ENCODE measurements around the gene GCDH. TPM values are rescaled to one million over a fixed set of nuclear protein-coding genes. Genes with fewer than 3 reads are reported as not detected.

GCDH gene
- total RNA-seq, 4 donors from 2014 or later = 28.5 to 33.0 (median 31.9) TPM

DNA sequence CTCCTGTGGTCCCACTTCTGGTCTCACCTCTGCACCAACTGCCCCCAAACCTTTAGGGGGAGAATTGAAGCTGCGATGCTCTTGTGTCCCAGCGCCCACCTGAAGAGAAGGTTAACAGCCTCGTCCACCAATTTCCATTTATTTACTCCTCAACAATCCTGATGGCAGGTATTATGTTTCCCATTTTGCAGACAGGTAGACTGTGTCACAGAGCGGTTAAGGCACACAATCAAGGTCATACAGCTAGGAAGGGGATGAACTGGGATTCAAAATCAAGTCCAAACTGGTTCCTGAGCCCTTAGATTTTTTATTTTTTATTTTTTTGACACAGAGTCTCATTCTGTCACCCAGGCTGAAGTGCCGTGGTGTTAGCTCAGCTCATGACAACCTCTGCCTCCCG is 15.9 kb upstream of the GCDH start:
- no peak for TF ChIP-seq POLR2AphosphoS5 (IDR thresholded peaks at IDR 0.05)
- no peak for TF ChIP-seq EP300 (IDR thresholded peaks at IDR 0.05)
- TF ChIP-seq, protein P1, sequence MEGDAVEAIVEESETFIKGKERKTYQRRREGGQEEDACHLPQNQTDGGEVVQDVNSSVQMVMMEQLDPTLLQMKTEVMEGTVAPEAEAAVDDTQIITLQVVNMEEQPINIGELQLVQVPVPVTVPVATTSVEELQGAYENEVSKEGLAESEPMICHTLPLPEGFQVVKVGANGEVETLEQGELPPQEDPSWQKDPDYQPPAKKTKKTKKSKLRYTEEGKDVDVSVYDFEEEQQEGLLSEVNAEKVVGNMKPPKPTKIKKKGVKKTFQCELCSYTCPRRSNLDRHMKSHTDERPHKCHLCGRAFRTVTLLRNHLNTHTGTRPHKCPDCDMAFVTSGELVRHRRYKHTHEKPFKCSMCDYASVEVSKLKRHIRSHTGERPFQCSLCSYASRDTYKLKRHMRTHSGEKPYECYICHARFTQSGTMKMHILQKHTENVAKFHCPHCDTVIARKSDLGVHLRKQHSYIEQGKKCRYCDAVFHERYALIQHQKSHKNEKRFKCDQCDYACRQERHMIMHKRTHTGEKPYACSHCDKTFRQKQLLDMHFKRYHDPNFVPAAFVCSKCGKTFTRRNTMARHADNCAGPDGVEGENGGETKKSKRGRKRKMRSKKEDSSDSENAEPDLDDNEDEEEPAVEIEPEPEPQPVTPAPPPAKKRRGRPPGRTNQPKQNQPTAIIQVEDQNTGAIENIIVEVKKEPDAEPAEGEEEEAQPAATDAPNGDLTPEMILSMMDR (IDR thresholded peaks at IDR 0.05) = no peak
- DNase-seq (ENCODE audit: low spot score in 2 of 2) = no peak

DNA sequence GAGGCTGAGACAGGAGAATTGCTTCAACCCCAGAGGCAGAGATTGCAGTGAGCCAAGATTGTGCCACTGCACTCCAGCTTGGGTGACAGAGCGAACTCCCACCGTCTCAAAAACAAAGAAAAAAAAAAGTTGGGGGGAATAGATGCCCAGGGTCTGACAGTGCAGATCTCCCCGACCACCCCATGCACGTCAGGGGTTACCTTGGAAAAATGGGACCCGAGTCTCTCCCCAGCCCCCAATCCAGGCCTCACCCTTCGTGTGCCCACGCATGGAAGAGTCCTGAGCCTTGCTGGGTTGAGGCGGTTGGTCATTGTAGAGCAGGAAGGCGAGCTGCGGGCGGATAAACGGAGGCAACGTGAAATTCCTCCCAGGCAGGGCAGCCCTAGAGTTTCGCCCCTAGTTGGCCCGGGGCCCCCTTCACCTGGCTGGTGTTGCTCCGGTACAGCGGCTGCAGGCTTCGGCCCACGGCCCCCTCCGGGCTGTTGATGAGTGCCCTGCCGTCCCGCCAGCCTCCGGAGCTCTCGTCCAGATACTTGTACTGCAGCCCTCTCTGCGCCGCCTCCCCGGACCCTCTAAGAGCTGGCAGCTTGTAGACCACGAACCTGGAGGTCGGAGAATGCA is 10.3 kb upstream of the GCDH start:
- DNase-seq (ENCODE audit: low spot score in 2 of 2) = peak in 1 of 2 donors; percentile 75
- H3K4me1 ChIP-seq = peaks cover 22% of the 10 kb centered on the region

More for the DNA sequence above, 15.9 kb upstream of the GCDH start:
- 98% methylated on average over 6 of the region's 6 CpGs for WGBS
- Histone ChIP-seq H3K36me3 (peaks cover 38% of the 10 kb centered on the region), H3K27me3 (no peaks in the 10 kb centered on the region), H3K4me1 (peaks cover under 1% of the 10 kb centered on the region), H3K4me3 (no peak overlapping the region), H3K9me3 (no peaks in the 10 kb centered on the region), H3K27ac (no peak overlapping the region)

DNA sequence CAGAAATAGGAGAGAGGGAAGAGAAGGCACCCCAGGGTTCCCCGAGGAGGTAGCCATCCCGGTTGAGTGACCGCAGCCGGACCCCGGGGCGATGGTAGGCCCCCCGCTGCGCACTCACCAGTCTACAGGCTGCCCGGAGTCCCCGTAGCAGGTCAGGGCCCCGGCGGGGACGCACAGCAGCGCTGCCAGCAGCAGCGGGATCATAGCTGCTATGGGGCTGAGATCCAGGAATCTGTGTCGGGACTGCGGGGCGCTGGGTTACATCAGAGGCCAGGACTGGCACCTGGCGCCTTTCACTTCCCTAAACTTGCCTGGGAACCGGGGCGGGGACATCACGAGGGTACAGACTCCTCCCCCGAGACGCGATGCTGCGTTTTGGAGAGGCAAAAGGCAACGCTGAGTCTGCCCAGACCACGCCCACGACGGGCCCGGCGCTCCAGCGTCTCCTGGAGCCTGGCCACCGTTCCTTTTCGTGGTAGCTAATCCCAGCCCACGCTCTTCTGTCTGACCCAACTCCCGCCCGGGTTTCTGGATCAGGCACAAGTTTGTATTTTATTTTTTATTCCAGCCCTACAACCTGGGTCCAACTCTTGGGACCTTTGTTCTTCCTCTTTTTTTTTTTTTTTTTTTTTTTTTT is 9.7 kb upstream of the GCDH start, which contains the start of gene DNASE2:
DNASE2 (minus strand) TSS at position 278 of the 637 bp plus-strand sequence; CDS start at position 204, 74 bp downstream.
- peak within 1 kb of the TSS; percentile 86 for H3K27ac ChIP-seq

More for the DNA sequence above, 10.3 kb upstream of the GCDH start:
- Histone ChIP-seq H3K9me3 (no peaks in the 10 kb centered on the region), H3K27me3 (peaks cover 14% of the 10 kb centered on the region), H3K27ac (peak overlapping the region; percentile 86), H3K36me3 (peaks cover 26% of the 10 kb centered on the region), H3K4me3 (peak overlapping the region; percentile 78)
- 46% methylated on average over 8 of the region's 29 CpGs for WGBS
- TF ChIP-seq, protein P1 (IDR thresholded peaks at IDR 0.05) = no peak
- no peak for TF ChIP-seq POLR2AphosphoS5 (IDR thresholded peaks at IDR 0.05)
- no peak for TF ChIP-seq POLR2A (IDR thresholded peaks at IDR 0.05)
- no peak for TF ChIP-seq EP300 (IDR thresholded peaks at IDR 0.05)

DNA sequence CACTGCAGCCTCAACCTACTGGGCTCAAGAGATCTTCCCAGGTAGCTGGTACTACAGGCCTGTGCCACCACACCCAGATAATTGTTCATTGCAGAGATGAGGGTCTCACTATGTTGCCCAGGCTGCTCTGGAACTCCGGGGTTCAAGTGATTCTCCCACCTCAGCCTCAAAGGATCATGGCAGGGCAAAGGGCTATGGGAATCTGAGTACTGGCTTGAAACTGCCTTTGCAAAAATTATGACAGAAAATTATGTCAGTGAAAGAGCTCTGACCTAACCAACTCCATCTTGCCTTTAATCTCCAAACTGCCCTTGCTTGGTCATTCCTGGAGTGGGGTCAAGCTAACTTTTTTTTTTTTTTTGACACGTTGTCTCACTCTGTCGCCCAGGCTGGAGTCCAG is 8.4 kb upstream of the GCDH start:
- DNase-seq (ENCODE audit: low spot score in 2 of 2) = no peak
- H3K27ac ChIP-seq = no peak overlapping the region
- no peak overlapping the region for H3K4me3 ChIP-seq
- H3K36me3 ChIP-seq = peaks cover 13% of the 10 kb centered on the region
- WGBS = 96% methylated on average over 3 of the region's 3 CpGs
- no peaks in the 10 kb centered on the region for H3K9me3 ChIP-seq
- H3K27me3 ChIP-seq = peaks cover 20% of the 10 kb centered on the region
- peaks cover 28% of the 10 kb centered on the region for H3K4me1 ChIP-seq
- TF ChIP-seq EP300 (IDR thresholded peaks at IDR 0.05) (no peak), POLR2A (IDR thresholded peaks at IDR 0.05) (no peak), POLR2AphosphoS5 (IDR thresholded peaks at IDR 0.05) (no peak)
- TF ChIP-seq, protein P1 (IDR thresholded peaks at IDR 0.05) = no peak

More for the DNA sequence above, 9.7 kb upstream of the GCDH start, which contains the start of gene DNASE2:
- no peak for TF ChIP-seq EP300 (IDR thresholded peaks at IDR 0.05)
- TF ChIP-seq, protein P1 (IDR thresholded peaks at IDR 0.05) = no peak
- TF ChIP-seq POLR2A (IDR thresholded peaks at IDR 0.05) = peak in 1 of 2 donors; percentile 25
- TF ChIP-seq POLR2AphosphoS5 (IDR thresholded peaks at IDR 0.05) = no peak
- peaks cover 20% of the 10 kb centered on the region for H3K27me3 ChIP-seq
- no peaks in the 10 kb centered on the region for H3K9me3 ChIP-seq
- under 1% methylated on average over 12 of the region's 38 CpGs for WGBS
- peak; percentile 98 for DNase-seq (ENCODE audit: low spot score in 2 of 2)
- H3K4me3 ChIP-seq = peak within 1 kb of the TSS; percentile 78
- peaks cover 22% of the 10 kb centered on the region for H3K36me3 ChIP-seq
- H3K4me1 ChIP-seq = peaks cover 28% of the 10 kb centered on the region

DNA sequence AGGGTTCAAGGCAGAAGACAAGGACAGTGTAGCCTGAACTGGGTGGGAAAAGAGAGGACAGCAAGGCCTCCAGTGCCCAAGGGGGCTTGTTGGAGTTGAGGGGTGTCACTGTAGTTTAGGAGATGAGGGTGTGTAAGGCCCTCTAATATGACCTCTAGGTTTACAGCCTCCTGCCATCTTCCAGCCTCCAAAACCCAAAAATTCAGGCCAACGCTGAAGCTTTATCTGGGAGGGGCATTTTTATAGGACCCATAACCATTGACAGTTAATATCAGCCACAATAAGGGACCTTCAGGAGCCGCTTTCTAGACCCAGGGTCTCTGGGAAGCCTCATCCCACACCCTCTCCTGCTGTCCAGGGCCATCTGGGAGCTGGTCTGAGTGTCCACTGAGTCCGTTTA is 6.8 kb upstream of the GCDH start:
- DNase-seq (ENCODE audit: low spot score in 2 of 2) = no peak
- 87% methylated on average over 3 of the region's 3 CpGs for WGBS

More for the DNA sequence above, 6.8 kb upstream of the GCDH start:
- no peak overlapping the region for H3K4me3 ChIP-seq
- H3K27me3 ChIP-seq = peaks cover 20% of the 10 kb centered on the region
- H3K27ac ChIP-seq = no peak overlapping the region
- no peaks in the 10 kb centered on the region for H3K9me3 ChIP-seq
- no peaks in the 10 kb centered on the region for H3K36me3 ChIP-seq
- H3K4me1 ChIP-seq = peaks cover 28% of the 10 kb centered on the region
- TF ChIP-seq POLR2AphosphoS5 (IDR thresholded peaks at IDR 0.05) (no peak), POLR2A (IDR thresholded peaks at IDR 0.05) (no peak), EP300 (IDR thresholded peaks at IDR 0.05) (no peak)
- TF ChIP-seq, protein P1 (IDR thresholded peaks at IDR 0.05) = no peak
